NCI-H82 treated with DMSO at 0.1 percent for 48 hours (cell line): ENCODE measurements around the gene TCF4.
A peak's percentile ranks its signal among the peaks of the same experiment; 100 is the strongest.

Source experiments
- DNase-seq: peaks from one replicate; lab custom pipeline; 2025; ENCODE audit not compliant: unreplicated experiment; lab: John Stamatoyannopoulos, UW

Gene TCF4

DNA sequence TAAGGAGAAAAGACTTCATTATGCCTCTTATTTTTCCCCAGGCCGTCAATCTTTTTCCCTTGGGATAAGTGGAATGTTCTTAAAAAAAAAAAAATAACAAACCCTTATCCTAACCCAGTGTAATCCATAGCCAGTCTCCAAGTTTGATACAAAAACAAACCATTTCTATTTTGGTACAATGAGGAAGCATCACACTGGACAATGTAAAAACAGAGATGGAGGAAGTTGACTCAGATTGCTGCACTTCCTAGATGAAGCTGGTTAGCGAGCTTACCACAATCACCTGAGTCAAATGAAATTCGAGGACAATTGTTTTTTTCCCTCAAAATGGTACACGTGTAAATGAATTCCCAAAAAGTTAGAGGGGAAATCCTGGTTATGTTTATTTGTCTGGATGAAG is 259.7 kb downstream of the TCF4 start:
- DNase-seq = no peak

DNA sequence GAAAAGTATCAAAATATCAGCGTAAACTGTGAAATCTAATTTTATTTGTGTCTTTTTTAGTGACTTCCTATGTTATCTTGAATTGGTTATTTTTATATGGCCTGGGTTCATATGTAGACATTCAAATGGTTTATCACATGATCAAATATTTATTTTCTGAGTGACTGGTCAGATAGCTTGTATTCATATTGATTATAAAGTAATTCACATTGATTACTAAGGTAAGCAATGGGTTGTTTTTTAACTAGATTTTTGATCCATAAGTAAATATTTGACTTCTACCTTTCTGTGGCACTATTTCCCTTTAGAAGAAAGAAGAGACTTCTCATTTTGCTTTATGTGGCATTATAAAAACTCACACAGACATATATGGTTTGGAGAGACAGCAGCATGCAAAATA is 260.5 kb downstream of the TCF4 start:
- DNase-seq = no peak

DNA sequence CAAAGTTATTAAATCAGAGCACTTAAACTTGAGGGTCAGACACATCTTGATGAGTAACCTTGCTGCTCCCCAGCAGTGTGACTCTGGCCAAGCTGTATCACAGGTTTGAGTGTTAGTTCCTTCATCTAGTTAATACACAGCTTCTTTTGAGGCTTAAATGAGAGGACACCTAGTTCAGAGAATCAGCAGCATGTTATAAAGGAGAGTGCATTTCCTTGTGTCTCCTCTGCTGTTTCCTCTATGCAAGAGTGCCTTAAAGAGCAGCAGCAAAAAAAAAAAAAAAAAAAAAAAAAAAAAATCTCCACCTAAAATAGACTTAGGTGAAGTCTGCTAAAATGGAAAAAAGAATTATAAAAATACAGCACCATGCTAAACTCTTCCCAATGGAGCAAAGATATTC is 261.9 kb downstream of the TCF4 start:
- DNase-seq = no peak

DNA sequence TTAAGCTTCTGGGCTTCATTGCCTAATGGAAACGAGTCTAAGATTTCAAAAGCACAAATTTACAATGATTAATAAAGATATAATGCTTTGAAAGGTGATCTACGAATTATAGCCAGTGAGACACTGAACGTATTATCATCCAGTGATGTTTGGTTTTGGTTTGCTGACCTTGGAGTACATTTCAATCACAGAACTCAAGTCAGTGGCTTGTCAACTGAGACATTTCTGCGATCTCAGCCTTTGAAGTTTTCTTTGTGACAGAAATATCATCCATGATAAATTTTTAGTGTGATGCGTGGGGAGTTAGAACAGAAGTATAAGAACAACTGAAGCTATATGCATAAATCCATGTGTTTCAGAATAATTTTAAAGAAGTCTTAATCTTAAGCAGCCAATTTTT is 263.8 kb downstream of the TCF4 start:
- no peak for DNase-seq

DNA sequence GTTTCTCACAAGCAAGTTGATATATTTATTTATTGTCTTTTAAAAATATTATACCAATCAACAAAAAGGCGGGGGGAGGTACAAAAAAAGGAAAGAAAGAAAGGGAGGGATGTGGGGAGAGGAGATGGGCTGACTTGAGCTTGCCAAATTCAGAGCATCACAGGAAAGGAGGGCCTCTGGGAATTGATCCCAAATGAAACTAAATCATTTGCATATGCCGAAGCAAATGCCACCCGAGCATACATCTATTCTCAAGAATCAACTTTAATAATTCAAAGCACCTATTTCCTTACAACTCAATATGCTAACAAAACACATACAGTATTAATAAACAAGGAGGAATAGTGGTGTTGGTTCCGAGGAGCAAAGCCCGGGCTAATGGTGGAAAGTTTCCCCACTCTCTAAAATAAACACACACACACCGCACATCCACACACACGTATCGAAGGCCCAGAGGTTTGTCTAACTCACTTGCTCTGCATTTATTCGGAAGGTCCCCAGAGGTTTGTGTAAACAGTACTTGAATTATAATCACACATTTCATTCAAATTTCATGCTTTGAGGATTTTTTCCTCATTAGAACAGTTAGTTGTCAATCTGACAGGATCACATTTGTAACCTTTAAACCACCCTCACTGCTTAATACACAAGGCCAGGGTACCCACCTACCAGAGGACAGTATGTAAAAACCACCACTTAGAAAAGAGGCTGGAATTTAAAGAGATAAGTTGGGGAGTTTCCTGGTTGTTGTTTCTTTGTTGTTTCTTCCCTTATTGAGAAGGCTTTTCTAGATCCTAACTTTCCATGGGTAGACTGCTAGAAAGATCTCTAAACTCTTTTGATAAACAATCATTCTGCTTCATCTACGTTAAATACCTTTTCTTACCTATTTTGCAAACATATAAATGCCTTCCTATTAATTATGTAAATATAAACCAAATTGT is 264.7 kb downstream of the TCF4 start:
- no peak for DNase-seq

DNA sequence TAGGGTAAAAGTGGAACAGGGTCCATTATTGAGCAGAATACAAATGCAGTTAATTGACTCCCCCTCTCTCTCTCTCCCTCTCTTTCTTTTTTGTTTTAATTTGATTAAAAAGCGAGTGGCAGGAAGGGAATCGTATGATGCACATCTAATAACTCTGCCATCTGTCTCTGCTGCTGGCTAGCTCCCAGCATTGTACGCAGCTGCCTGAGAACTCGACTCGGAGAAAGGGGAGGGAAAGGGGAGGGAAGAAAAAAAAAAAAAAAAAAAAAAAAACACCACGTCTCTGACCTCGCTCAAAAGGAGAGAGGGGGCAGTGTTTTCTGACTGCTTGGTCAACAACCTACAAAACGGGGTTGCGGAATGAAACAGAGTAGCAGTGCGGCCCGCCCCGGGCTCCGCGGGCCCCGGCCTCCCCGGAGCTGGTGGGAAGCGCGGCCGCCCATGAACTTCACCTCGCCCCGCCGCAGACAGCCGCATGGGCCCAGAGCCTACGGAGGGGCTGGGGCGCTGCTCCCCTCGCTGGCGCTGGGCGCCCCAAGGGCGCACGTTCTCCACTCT is 265.7 kb downstream of the TCF4 start:
- DNase-seq = peak; percentile 91

DNA sequence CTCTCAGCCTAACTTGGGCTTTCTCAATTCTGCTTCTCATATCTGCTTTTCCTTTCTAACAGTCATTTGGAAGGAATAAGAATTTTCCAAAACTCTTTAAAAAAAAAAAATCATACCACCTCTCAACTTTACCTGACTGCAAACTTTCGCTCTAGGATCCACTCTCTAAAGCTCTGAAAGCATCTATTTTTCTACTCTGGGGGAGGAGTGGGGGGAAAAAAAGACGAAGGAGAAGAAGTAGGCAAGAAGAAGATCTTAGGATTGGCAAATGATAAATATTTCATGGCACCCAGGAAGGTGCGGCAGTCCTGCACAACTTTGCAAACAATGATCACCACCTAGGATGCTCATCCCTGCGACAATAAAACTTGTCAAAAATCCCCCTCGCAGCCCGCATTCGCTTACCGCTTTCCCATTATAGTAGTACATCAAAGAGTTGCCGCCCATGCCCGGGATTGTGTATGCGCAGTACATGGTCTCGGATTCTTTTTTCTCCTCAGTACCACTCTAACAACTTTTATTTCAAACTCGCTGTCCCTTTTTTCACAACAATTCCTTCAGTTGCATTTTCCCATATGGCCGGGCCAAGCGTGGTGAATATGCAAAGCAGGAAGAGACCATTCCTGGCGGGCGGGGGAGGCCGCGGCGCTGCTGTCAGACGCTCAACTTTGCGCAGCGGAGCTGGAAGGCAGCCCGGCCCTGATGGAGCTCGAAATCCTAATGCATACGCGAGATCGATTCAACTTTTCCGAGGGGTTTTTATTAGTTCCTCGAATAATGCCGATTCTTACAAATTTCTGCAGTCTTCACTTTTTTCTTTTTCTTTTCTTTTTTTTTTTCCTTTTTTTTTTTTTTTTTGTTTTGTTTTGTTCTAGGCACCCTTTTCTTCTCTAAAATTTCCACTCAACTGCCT is 266.5 kb downstream of the TCF4 start:
- peak; percentile 51 for DNase-seq

DNA sequence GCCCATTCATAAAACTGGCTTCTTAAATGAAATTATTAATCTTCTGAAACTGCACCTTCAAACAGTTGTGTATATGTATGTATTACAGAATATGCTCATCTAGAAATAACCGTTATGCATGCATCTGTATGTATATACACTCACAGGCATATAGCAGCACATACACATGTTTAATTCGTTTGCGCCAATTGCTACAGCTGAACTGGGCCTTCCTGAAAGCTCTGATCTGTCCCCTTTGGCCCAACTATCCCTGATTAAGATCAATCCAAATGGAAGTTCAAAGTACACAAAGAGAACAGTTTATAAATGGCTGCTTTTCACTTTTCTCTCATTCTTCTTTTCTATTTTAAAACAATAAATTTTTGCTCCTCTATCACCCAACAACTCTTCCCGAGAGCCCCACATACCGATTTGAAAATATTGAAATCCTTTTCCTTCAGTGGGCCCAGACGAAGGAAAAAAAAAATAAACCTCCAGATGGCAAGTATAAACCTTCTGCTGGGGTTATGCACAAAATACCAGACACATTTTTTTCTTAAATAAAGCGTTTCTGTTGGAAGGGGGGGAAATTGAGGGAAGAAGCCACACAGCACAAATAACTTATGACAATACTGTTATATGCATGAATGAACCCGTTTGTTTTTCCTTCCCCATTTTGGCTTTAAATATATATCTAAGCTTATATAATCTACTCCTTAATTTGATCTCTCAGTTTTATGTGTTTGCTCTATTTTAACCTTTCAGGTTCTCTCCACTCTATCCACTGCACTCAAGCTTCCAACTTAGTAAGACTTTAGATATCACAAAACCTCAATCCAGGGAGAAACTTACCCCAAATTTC is 267.3 kb downstream of the TCF4 start:
- peak; percentile 19 for DNase-seq

DNA sequence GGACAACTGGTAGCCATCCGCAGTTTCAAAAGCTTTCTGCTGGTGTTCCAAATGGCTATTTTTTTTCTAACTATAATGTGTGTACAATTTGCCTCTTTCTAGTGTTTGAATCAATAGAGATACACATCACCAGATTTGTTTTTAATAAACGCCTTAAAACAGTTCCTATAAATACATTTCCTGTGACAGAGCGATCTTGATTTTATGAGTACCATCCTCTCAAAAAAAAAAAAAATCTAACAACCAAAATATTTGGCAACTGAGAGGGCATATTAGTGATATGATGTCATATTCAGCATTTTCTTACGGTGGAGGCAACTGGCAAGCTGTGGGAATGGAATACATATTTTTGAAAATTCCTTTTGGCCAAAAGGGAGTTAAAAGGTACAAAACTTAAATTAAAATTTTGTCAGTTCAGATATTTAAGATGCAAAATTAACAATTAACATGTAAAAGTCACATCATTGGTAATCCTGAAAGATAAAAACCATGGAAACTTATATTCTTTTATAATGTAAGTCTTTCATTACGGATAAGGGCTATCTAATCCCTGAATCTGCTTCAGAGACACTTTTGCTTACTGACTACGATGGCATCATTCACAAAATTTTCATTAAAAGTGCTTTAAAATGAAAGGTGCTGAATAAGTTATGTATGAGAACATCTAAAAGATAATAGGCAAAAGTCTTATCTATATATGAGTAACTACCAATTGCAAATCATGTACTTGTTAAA is 268.4 kb downstream of the TCF4 start:
- DNase-seq = no peak

DNA sequence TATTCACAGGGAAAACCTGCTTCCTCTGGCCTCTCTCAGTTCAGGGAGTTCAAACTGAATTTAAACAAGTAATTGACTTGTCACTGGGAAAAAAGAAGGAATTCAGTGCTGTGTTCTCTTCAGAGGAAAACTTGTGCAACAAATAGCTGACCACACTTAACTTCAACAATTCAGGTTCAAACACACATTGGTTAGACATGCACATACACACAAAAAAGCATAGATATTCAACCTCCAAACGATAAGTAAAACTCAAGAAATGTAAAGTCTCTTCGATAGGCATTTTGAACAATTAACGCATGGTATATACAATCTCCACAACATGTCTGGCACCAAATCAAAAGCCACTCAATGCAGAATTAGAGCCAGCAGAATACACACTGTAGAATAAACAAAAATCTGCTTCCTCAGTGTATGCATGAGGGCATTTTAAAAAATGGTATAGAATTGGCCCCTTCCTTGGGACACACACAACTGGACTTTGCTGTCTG is 269.0 kb downstream of the TCF4 start:
- no peak for DNase-seq

DNA sequence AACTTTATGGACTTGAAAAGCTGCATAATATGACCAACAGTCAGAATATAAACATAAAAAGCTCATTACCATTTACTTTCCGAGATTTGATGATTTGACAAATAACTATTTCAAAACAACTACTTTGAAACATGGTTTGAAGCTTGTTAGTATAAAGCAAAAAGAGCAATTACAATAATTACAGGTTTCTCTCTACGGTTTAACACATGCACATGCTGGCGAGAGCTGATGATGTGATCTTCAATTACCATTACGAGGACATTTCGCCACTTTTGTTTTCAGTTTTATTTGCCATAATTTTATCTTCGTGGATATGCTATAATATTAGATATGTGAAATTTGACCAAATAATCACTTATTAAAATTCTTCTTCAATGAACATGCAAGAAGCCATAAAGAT is 270.1 kb downstream of the TCF4 start:
- no peak for DNase-seq

DNA sequence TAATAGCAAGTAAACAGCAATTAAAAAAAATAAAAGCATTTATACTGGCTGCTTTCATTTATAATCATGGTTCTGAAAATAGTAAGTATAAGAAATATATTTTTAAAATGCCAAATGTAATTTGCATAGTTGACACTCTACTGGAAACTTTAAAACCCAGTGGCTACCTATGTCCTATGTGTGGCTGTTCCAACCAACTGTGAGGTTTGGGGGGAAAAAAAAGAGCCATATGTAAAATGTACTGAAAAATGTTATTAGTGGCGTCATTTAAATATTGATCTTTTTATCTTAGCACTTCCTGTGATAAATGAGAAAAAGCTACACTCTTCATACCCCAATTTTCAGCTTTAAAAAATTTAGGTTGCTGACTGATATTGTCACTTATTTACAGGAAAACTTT is 270.7 kb downstream of the TCF4 start:
- DNase-seq = no peak

DNA sequence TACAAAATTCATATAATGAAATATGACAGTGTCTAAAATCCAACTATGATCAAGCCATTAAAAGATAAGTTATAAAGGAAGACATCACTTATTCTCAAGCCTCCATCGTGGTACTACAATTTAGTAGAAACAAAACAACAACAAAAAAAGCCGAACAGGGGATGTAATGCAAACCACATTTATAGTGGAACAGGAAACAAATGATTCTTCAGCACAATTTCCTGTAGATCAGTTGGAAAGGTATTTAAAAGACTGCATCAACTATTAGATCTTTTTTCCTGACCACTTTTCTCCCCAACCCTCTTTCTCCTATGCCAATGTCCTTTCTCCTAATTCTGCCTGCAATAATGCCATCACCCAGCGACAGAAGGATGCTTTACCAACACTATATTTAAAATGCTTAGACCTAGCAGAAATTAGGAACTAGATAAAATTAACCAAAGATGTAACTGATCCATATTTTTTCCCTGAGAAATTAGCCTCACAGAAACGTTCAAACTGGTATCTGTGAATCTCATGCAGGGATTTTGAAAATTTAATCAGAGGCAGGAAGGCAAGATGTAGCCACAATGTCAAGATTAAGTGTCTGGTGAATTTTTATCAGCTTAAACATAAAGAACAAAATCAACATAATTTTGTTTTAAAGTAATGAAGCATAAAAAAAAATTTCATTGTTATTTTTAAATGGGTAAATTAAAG is 271.4 kb downstream of the TCF4 start:
- DNase-seq = no peak

DNA sequence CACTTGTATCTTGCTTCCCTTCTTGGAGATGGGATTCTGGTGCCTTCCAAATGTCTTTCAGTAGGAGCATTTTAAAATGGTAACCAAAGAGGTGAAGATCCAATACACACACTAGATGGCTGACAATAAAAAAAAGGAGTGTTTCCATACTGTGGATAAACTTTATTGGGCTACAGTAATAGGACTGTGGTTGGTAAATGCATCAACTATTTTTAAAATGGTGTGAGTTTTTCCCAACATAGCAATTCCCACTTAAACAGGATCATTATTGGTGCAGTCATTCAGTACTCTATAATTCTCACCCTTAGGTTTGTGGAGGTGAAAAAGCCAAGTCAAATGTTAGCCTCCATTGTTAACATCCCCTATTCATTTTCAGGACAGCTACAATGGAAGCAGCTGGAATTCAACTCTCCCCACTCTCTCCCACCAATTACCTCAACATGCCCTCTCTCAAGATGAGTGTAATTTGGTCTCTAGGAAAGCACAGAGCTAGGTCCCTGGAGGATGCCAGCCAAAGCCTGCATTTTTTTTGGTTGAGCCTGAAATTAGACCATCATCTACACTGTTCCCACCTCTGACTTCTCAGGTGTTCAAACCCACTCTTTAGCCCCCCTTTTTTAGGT is 273.3 kb downstream of the TCF4 start:
- no peak for DNase-seq

DNA sequence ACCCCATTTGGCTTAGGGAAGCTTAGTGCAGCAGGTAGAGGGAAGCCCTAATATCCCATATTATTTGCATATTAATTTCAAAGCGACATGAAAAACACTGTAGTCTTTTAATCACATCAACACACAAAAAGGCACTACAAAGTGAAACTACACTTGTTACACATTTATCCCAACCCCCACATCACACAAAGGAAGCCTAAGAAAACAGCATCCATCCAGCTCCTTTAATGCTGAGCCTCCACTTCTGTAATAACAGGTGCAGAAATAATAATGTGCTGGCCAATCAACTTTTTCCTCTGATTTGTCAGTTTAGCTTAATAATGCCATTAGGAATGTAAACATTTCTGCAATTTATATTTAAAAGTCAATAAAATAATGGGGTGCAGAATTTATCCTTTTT is 274.0 kb downstream of the TCF4 start:
- no peak for DNase-seq

DNA sequence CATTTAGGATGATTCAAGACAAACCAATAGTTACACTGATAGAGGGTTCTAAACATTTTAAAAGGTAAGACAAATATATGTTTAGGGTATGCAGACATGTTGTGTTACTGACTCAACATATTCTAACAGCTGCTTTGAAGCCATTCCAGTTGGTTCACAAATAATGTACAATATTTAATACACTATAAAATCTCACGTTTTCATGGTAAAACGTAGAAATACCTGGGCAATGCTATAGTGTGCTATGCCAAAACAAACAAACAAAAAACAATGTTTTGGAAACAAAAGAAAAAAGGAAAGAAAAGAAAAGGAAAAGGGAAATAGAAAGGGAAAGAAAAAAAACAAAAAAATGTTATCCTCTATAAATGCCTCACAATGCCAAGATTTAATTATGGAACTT is 277.1 kb downstream of the TCF4 start:
- DNase-seq = no peak

DNA sequence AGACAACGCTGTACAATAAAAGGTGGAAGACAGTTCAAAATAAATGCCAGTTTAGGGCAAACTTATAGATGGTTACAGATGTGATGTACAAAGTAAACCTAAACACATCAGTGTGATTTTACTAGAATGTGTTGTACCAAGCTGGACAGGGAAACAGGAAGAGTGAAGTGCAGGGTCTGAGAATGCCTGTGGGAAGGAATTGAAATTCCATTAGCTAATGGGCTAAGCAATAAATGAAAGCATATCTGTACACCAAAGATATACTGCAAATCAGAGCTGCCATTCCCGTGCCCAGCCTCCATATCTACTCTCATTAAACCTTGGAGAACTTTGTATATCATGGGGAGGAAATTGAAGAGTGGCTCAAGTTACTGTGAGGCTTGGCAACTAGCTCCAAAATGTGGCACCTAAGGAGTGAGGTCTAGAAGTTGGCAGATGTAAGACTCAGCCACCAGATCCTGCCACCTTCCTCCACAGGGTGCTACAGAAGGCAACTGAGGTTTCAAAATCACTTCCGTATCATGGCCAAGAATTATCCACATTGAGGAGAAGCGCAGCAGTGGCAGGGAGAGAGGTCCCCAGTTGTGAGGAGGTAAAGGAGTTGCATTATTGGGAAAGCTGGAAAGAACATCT is 277.8 kb downstream of the TCF4 start:
- no peak for DNase-seq

DNA sequence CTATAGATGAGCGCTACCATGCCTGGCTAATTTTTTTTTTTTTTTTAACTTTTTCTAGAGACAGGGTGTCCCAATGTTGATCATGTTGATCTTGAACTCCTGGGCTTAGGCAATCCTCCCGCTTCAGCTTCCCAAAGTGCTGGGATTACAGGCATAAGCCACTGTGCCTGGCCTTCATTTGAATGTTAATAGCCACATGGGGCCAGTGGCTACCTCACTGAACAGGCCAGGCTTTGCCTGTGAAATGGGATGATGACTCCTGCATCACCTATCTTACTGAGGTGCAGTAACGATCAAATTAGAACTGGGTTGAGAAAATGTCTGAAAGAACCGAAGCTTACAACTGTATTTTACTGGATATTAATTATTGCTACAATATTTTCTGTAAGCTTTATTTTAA is 278.7 kb downstream of the TCF4 start:
- DNase-seq = no peak
